Vagina (tissue), 2 donors: ENCODE results near the gene SYMPK. TPM values are rescaled to one million over a fixed set of nuclear protein-coding genes. Genes with fewer than 3 reads are reported as not detected.

Experiments used
- DNase-seq, 2 donors: peaks; one replicate each; pipeline ENCODE4 v3.0.0-alpha.2; 2017; ENCODE audit errors: extremely low spot score in 2 of 2
- H3K27ac ChIP-seq: fragments of 200-600 bp; sonication (generic); one replicate; pipeline ENCODE4 v1.5.1; 2019
- H3K27me3 ChIP-seq: fragments of 200-600 bp; sonication (generic); one replicate; pipeline ENCODE4 v1.5.1; 2019
- H3K36me3 ChIP-seq, 2 donors: fragments of 200-600 bp; sonication (generic); one replicate each; pipeline ENCODE4 v1.5.1; 2017 to 2019
- H3K4me1 ChIP-seq: fragments of 200-600 bp; sonication (generic); one replicate; pipeline ENCODE4 v1.5.1; 2019
- H3K4me3 ChIP-seq, 2 donors: fragments of 200-600 bp; sonication (generic); 1 replicate in 1 of 2; 2 replicates in 1 of 2; pipeline ENCODE4 v1.5.1; 2016 to 2019
- H3K9me3 ChIP-seq: fragments of 200-600 bp; sonication (generic); one replicate; pipeline ENCODE4 v1.5.1; 2019
- CTCF ChIP-seq, 3 experiments: fragments of 450-650 bp in 2 of 3; fragments of 200-600 bp in 1 of 3; sonication (generic) in 1 of 3; IDR thresholded peaks; one replicate each; pipeline ENCODE4 v1.5.1; 2017 to 2019; ENCODE audit warnings: antibody characterized with exemption in 3 of 3, mild to moderate bottlenecking in 2 of 3, moderate library complexity in 2 of 3
- POLR2A ChIP-seq, 2 donors: fragments of 450-650 bp; IDR thresholded peaks; one replicate each; pipeline ENCODE4 v1.6.1; 2017; ENCODE audit warnings: antibody characterized with exemption in 2 of 2, mild to moderate bottlenecking in 2 of 2, moderate library complexity in 2 of 2
- POLR2AphosphoS5 ChIP-seq, 2 donors: sonication (generic); formaldehyde crosslinking; IDR thresholded peaks; one replicate each; pipeline ENCODE4 v1.9.0; 2017; ENCODE audit warnings: antibody characterized with exemption in 2 of 2, mild to moderate bottlenecking in 2 of 2, low read depth in 1 of 2; ENCODE audit not compliant: insufficient read depth in 1 of 2
- intact Hi-C: fragments of 100-400 bp; cut with DNase I; formaldehyde crosslinking; loops from one replicate; pipeline ENCODE4 v1.15.1; 2023
- total RNA-seq: library from RNA; depleted of rRNA; stranded (reverse); fragments of >200 nt; gene quantifications from one replicate; pipeline ENCODE4 v1.2.3, GENCODE V29; 2016

SYMPK gene
- total RNA-seq, 1 donor from 2014 or later = 43.2 TPM

GRCh38 chr19:45889210-45889885 is 26.4 kb upstream of the SYMPK start:
- DNase-seq = no peak
- H3K27me3 ChIP-seq = no peaks in the 10 kb centered on the region
- no peak overlapping the region for H3K4me3 ChIP-seq
- intact Hi-C loops = loop anchor here (10.0 kb wide), 1 partner anchor 75 kb away; the partner anchor contains the start of gene RSPH6A
- H3K4me1 ChIP-seq = peaks cover 12% of the 10 kb centered on the region
- H3K27ac ChIP-seq = no peak overlapping the region
- peaks cover 0 to 4% of the 10 kb centered on the region in 2 donors for H3K36me3 ChIP-seq
- H3K9me3 ChIP-seq = no peaks in the 10 kb centered on the region
- TF ChIP-seq POLR2A (IDR thresholded peaks at IDR 0.05) (no peak), CTCF (IDR thresholded peaks at IDR 0.05) (no peak)

GRCh38 chr19:45887200-45887710 is 24.3 kb upstream of the SYMPK start:
- intact Hi-C loops = loop anchor here (10.0 kb wide), 1 partner anchor 72 kb away; the partner anchor contains the start of gene RSPH6A
- Histone ChIP-seq H3K9me3 (no peaks in the 10 kb centered on the region), H3K4me3 (peak overlapping the region; percentile 72 to 84), H3K27ac (peak overlapping the region; percentile 93), H3K4me1 (peaks cover 33% of the 10 kb centered on the region), H3K36me3 (peaks cover 0 to 4% of the 10 kb centered on the region in 2 donors), H3K27me3 (no peaks in the 10 kb centered on the region)
- no peak for DNase-seq
- TF ChIP-seq POLR2A (IDR thresholded peaks at IDR 0.05) (no peak), POLR2AphosphoS5 (IDR thresholded peaks at IDR 0.05; ENCODE audit: insufficient read depth in 1 of 2, low read depth in 1 of 2) (no peak), CTCF (IDR thresholded peaks at IDR 0.05) (no peak)

DNA sequence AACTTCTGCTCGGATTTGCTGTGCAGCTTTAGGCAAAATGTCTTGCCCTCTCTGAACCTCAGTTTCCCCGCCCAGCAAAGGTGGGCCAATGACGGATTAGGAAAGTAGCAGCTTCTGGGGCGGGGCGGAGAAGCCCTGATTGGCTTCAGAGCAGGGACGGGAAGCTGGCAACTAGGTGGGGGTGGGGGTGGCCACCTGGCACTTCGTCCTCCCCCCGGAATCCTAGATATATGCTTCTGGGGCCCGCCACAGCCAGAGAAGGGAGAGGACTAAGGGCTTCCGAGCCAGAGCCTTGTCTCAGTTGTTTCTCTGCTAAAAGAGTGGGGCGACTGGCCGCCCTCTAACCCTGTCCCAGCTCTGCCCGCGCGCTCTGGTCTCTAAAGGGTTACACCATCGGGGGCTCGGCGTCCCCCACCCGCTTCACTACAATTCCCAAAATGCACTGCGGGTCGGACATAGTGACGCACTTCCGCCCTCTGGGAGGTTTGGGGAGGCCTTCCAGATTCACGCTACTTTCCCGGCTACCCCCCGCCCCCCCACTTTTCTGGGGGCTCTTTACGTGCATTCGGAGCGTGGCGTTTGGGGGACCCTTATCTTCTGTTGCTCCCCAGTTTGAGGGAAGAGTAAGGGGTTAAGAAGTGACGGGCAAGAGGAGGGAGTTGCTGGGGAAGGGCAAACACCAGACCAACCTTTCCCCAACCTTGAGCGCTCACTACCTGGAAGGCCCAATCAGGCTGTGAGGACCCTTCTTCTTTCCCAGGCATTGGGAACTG is 23.7 kb upstream of the SYMPK start:
- Histone ChIP-seq H3K27ac (peak overlapping the region; percentile 93), H3K27me3 (no peaks in the 10 kb centered on the region), H3K36me3 (peaks cover 0 to 4% of the 10 kb centered on the region in 2 donors), H3K4me3 (peak overlapping the region; percentile 72 to 84), H3K4me1 (peaks cover 36% of the 10 kb centered on the region), H3K9me3 (no peaks in the 10 kb centered on the region)
- TF ChIP-seq POLR2A (IDR thresholded peaks at IDR 0.05) (peak in 1 of 2 donors; percentile 49), CTCF (IDR thresholded peaks at IDR 0.05) (no peak), POLR2AphosphoS5 (IDR thresholded peaks at IDR 0.05; ENCODE audit: insufficient read depth in 1 of 2, low read depth in 1 of 2) (peak; percentile 82 to 94)
- DNase-seq = peak in 1 of 2 donors; percentile 94
- intact Hi-C loops = loop anchor here (10.0 kb wide), 1 partner anchor 72 kb away; the partner anchor contains the start of gene RSPH6A

GRCh38 chr19:45885556-45886426 is 22.8 kb upstream of the SYMPK start, which contains the start of gene IRF2BP1:
Gene IRF2BP1 (minus strand): TSS chr19:45886141. CDS start chr19:45885774, 367 bp downstream.
- no peaks in the 10 kb centered on the region for H3K27me3 ChIP-seq
- DNase-seq = no peak
- peaks cover 0 to 3% of the 10 kb centered on the region in 2 donors for H3K36me3 ChIP-seq
- TF ChIP-seq CTCF (IDR thresholded peaks at IDR 0.05) (no peak), POLR2A (IDR thresholded peaks at IDR 0.05) (peak in 1 of 2 donors; percentile 83), POLR2AphosphoS5 (IDR thresholded peaks at IDR 0.05; ENCODE audit: insufficient read depth in 1 of 2, low read depth in 1 of 2) (peak; percentile 50 to 54)
- H3K9me3 ChIP-seq = no peaks in the 10 kb centered on the region
- H3K27ac ChIP-seq = peak within 1 kb of the TSS; percentile 93
- H3K4me1 ChIP-seq = peaks cover 36% of the 10 kb centered on the region
- intact Hi-C loops = loop anchor here (10.0 kb wide), 1 partner anchor 71 kb away; the partner anchor contains the start of gene RSPH6A
- H3K4me3 ChIP-seq = peak within 1 kb of the TSS; percentile 72 to 84
